NCI-H510A treated with DMSO at 0.1 percent for 48 hours (cell line): Measurements from ENCODE around the gene CST8.

ENCODE experiments used
- DNase-seq: peaks from one replicate; lab custom pipeline; 2025; lab: John Stamatoyannopoulos, UW

The CST8 gene

DNA sequence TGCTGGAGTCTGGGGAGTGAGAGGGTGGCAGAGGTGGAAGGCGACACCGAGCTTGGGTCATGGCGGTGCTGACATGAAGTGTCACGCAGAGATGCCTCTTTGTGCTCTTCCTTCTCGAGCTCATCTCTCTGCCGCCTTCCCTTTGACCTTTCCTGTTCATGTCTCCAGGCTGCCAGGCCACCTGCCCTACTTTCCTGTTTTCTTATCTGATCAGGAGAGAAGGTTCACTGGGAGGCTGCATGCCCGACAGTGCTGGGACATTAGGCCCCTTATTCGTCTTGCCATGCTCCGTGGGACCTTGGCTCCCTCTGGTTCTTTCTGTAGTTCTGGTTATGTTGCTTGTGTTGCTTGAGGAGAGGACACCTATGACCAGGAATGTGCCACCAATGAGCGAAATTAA is 33.2 kb downstream of the CST8 start:
- no peak for DNase-seq

GRCh38 chr20:23526850-23527249 is 35.9 kb downstream of the CST8 start:
- DNase-seq: no peak

- no peak for DNase-seq
Measured at GRCh38 chr20:23528867-23529431, 38.0 kb downstream of the CST8 start.

GRCh38 chr20:23530937-23531567 is 40.1 kb downstream of the CST8 start:
- DNase-seq: no peak

- DNase-seq: no peak
Measured at GRCh38 chr20:23532533-23532932, 41.6 kb downstream of the CST8 start.

DNA sequence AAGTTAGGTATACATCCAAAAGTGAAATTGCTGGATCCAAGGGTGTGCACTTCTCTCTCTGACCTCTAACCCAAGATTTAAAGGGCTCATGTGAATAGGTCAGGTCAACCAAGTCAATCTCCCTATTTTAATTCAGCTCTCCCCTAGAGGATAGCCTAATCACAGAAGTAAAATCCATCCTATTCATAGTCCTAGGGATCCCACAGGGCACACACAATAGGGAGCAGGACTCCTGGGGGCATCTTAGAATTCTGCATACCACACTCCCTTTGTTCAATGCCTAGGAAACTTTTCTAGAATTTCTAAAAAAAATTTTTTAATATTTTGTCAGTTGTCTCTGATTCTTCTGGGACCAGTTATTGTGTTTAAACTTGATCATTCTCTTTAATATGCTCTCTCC is 42.2 kb downstream of the CST8 start:
- DNase-seq: no peak

DNA sequence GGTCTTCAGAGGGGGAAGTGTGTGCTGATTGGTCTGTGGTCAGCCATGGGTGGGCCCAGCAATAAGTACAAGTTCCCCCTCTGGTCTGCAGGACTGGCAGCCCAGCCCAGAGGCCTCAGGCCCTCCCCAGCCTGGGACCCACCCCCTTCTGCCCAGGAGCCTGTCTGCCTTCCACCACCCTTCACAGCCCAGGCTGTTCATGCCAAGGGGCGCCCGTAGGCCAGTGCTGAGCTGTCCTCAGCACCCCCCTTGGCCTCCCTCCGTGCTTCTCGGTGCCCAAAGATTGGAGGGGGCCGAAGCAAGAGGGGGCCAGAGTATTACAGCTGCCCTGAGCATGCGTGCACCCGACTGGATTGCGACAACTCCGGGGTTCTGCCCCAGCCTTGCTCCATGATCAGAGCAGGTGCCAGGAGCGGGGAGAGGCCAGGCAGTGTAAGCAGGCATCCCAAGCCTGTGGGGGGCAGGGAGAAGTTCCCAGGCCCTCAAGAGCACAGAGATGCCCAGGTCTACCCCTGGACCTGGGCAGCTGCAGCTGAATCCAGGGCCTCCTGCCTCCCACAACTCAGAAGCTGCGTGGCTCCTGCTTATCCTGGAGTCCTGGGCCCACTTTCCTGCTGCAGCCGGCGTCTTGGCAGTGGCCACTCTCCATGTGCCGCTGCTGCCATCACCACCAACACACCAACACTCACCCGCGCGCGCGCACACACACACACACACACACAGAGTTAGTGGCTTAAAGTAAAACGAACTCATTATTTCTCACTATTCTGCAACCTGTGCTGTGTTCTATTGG is 44.1 kb downstream of the CST8 start:
- no peak for DNase-seq

DNA sequence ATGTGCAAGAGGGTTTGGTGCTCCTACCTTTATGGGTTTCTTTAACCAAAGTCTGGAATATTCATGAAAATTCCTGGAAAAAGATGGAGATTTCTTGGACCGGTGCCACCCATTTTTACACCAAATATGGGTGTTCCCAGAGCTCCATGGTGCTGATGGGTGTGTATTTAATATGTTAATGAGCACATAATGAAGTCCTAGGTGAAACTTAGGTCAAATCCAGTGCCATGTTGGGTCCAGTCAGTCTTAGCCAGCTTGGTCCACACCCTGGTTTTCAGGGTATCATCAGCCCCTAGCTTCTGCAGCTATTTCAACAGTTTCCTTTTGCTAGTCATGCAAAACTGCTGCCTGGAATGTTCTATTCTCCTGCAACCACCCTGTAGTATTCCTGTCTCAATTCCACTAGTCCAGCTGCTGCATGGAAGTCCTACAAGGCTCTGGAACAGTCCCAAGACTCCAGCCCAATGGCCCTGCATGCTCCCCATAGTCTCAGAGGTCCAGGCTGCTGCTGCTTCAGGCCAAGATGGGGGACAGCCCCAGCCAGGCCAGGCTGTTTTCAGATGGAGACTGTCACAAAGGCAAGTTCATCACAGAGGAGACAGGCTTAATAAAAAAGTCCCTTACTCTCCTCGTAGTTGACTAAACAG is 45.5 kb downstream of the CST8 start:
- no peak for DNase-seq

DNA sequence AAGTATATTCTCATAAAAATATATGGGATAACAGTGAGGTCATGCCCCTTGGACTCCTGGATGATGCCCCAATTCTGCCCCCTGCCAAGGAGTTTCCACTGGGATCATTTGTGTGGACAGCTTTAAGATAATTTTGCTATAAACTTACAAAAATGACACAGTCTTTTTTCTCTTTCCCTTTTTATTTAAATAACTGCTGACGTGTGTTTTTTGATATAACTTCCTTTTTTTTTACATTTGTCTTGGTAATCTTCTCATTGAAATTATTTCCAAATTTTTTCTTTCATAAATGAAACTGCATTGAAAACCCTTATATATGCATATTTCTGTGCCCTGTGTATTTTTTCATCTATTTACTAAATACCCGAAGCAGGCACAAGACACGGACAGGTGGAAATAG is 46.1 kb downstream of the CST8 start:
- DNase-seq: no peak

DNA sequence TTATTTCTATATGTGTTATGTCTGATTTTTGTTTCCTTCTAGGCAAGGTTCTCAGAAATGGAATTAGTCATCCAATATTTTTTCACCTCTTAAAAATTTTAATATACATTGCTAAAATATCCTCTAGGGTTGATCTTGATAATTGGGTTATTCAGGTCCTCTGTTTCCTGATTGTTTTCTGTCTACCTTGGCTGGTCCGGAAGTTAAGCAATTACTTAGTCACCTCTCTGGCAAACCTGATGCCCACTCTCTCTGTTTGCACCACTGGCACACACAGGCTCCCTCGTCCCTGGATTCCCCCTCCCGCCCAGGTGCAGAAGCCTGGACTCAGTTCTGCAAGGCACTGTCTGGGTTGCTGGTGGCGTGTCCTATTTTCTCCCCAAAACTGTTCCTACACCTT is 49.7 kb downstream of the CST8 start:
- no peak for DNase-seq

DNA sequence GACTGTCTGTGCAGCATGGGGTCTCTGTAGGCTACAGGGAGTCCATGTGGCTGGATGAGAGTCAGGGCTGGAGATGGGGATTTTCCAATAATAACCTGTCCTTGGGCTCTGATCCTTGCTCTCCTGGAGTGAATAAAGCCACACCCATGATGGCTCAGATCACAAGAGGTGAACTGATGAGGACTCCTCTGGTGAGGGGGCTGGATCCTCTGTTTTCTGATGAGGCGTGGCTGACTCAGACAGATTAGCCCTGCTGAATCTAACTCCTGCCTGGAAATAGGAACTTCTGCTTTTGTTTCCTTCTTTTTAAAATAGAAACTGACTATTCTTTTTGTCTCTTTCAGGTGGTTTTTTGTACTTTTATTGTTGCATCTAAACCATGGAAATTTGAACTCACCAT is 50.4 kb downstream of the CST8 start:
- DNase-seq: no peak

GRCh38 chr20:23541776-23542175 is 50.9 kb downstream of the CST8 start:
- DNase-seq: no peak

DNA sequence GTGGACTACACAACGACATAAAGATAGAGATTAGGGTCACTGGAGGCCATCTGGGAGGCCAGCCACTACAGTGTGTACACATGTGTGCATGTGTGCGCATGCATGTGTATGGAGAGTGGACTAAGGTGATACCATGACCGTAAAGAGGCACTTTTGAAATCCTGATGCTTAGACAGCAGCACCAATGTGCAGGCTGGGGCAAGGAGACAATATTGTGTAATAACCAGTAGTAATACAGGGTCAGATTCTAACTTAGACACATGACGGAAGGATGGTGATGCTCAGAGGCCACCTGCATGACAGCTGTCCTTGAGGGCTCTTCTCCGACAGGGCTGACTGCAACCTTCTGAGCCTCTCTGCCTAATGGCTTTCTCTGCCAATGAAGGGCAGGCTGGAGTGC is 51.9 kb downstream of the CST8 start:
- no peak for DNase-seq

GRCh38 chr20:23544133-23544532 is 53.2 kb downstream of the CST8 start:
- DNase-seq: no peak
